ENCODE data around the gene SRP14. TPM values are rescaled to one million over a fixed set of nuclear protein-coding genes. Genes with fewer than 3 reads are reported as not detected.
"Not testable (repeated sequence)": the region's sequence is repeated elsewhere in the genome, so short reads cannot be mapped to it uniquely, and the experiment has no call there.

SRP14 gene
- polyA plus RNA-seq, 4 donors: 261 to 329 (median 300) TPM

GRCh38 chr15:40043927-40044716 lies 5.1 kb upstream of the SRP14 start:
- WGBS, 3 donors: 79 to 84% (median 81%) methylated on average over 10 of the region's 10 CpGs

GRCh38 chr15:40042791-40043320 lies 3.9 kb upstream of the SRP14 start:
- no peaks in the 10 kb centered on the region for H3K27me3 ChIP-seq (ENCODE audit: control insufficient read depth in 3 of 3, insufficient read depth in 3 of 3, low read length in 3 of 3)
- H3K36me3 ChIP-seq (ENCODE audit: control insufficient read depth in 3 of 3, insufficient read depth in 2 of 3, low read depth in 1 of 3, low read length in 3 of 3): peaks cover 0 to 12% (median 0%) of the 10 kb centered on the region in 3 donors
- H3K4me3 ChIP-seq (ENCODE audit: low read depth in 1 of 3, low read length in 3 of 3): no peak overlapping the region
- H3K4me1 ChIP-seq (ENCODE audit: control insufficient read depth in 3 of 3, insufficient read depth in 2 of 3, low read depth in 1 of 3, low read length in 2 of 3): peaks cover 2 to 39% (median 17%) of the 10 kb centered on the region in 3 donors
- 90 to 92% (median 92%) methylated on average over 5 of the region's 5 CpGs for WGBS, 3 donors
- no peak overlapping the region for H3K27ac ChIP-seq (ENCODE audit: low read depth in 1 of 3, low read length in 2 of 3)
- no peaks in the 10 kb centered on the region for H3K9me3 ChIP-seq (ENCODE audit: control insufficient read depth in 2 of 2, insufficient read depth in 1 of 2, low read depth in 1 of 2, low read length in 1 of 2)
- FAIRE-seq: no peak
- DNase-seq: no peak

More at GRCh38 chr15:40043927-40044716, 5.1 kb upstream of the SRP14 start:
- Histone ChIP-seq H3K27ac (ENCODE audit: low read depth in 1 of 3, low read length in 2 of 3) (peak overlapping the region in 1 of 3 donors; percentile 33), H3K36me3 (ENCODE audit: control insufficient read depth in 3 of 3, insufficient read depth in 2 of 3, low read depth in 1 of 3, low read length in 3 of 3) (peaks cover 0 to 19% (median 0%) of the 10 kb centered on the region in 3 donors), H3K4me1 (ENCODE audit: control insufficient read depth in 3 of 3, insufficient read depth in 2 of 3, low read depth in 1 of 3, low read length in 2 of 3) (peaks cover 2 to 38% (median 22%) of the 10 kb centered on the region in 3 donors), H3K9me3 (ENCODE audit: control insufficient read depth in 2 of 2, insufficient read depth in 1 of 2, low read depth in 1 of 2, low read length in 1 of 2) (no peaks in the 10 kb centered on the region), H3K27me3 (ENCODE audit: control insufficient read depth in 3 of 3, insufficient read depth in 3 of 3, low read length in 3 of 3) (no peaks in the 10 kb centered on the region), H3K4me3 (ENCODE audit: low read depth in 1 of 3, low read length in 3 of 3) (no peak overlapping the region)
- no peak for FAIRE-seq
- no peak for DNase-seq

GRCh38 chr15:40040770-40041169 lies 1.8 kb upstream of the SRP14 start:
- WGBS, 3 donors: 81 to 87% (median 83%) methylated on average over 3 of the region's 3 CpGs
- peaks cover 3 to 23% (median 3%) of the 10 kb centered on the region in 3 donors for H3K4me1 ChIP-seq (ENCODE audit: control insufficient read depth in 3 of 3, insufficient read depth in 2 of 3, low read depth in 1 of 3, low read length in 2 of 3)
- H3K27ac ChIP-seq (ENCODE audit: low read depth in 1 of 3, low read length in 2 of 3): no peak overlapping the region
- FAIRE-seq (no peak), DNase-seq (no peak)
- no peaks in the 10 kb centered on the region for H3K27me3 ChIP-seq (ENCODE audit: control insufficient read depth in 3 of 3, insufficient read depth in 3 of 3, low read length in 3 of 3)
- H3K36me3 ChIP-seq (ENCODE audit: control insufficient read depth in 3 of 3, insufficient read depth in 2 of 3, low read depth in 1 of 3, low read length in 3 of 3): peaks cover 3 to 5% (median 4%) of the 10 kb centered on the region in 3 donors
- H3K9me3 ChIP-seq (ENCODE audit: control insufficient read depth in 2 of 2, insufficient read depth in 1 of 2, low read depth in 1 of 2, low read length in 1 of 2): no peaks in the 10 kb centered on the region
- no peak overlapping the region for H3K4me3 ChIP-seq (ENCODE audit: low read depth in 1 of 3, low read length in 3 of 3)

DNA sequence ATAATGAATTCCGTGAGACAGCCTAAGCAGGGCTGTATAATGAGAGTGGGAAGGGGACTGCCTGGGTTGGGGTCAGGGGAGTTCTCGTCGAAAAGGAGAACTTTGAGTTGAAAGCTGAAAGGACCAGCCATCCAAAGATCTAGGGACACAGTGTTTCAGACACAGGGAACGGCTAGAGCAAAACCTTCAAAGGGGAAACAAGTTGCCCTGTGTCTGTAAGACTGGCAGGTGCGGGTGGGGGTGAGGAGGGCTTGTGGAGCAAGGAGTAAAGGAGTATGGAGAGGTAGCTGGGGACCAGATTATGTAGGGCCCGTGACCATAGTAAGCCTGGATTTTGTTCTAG lies 1.3 kb upstream of the SRP14 start:
- DNase-seq (no peak), FAIRE-seq (no peak)
- no peaks in the 10 kb centered on the region for H3K9me3 ChIP-seq (ENCODE audit: control insufficient read depth in 2 of 2, insufficient read depth in 1 of 2, low read depth in 1 of 2, low read length in 1 of 2)
- no peaks in the 10 kb centered on the region for H3K27me3 ChIP-seq (ENCODE audit: control insufficient read depth in 3 of 3, insufficient read depth in 3 of 3, low read length in 3 of 3)
- no peak overlapping the region for H3K4me3 ChIP-seq (ENCODE audit: low read depth in 1 of 3, low read length in 3 of 3)
- peaks cover 4 to 6% (median 5%) of the 10 kb centered on the region in 3 donors for H3K36me3 ChIP-seq (ENCODE audit: control insufficient read depth in 3 of 3, insufficient read depth in 2 of 3, low read depth in 1 of 3, low read length in 3 of 3)
- peaks cover 3 to 18% (median 3%) of the 10 kb centered on the region in 3 donors for H3K4me1 ChIP-seq (ENCODE audit: control insufficient read depth in 3 of 3, insufficient read depth in 2 of 3, low read depth in 1 of 3, low read length in 2 of 3)
- peak overlapping the region in 1 of 3 donors; percentile 25 for H3K27ac ChIP-seq (ENCODE audit: low read depth in 1 of 3, low read length in 2 of 3)
- WGBS, 3 donors: 60 to 73% (median 61%) methylated on average over 6 of the region's 6 CpGs

DNA sequence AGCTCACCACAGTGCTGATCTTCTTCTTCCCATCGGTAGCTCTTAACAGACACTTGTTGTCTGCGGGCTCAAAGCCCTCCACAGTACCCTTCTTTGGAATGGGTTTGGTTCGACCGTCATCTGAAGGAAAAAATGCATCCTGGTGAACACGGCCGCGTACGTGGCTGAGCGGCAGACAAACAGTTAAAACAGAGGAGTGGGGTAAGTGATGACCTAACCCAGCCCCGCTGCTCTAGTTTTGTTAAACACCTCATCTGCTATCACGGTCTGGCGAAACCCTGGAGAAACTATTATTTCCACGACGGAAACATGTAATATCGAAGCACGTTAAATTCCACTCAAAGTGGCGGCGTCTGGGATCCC lies 725 bp downstream of the SRP14 start:
- H3K27ac ChIP-seq (ENCODE audit: low read depth in 1 of 3, low read length in 2 of 3): peak overlapping the region; percentile 76 to 97 (median 93)
- H3K4me1 ChIP-seq (ENCODE audit: control insufficient read depth in 3 of 3, insufficient read depth in 2 of 3, low read depth in 1 of 3, low read length in 2 of 3): peaks cover 3 to 12% (median 3%) of the 10 kb centered on the region in 3 donors
- FAIRE-seq (no peak), DNase-seq (no peak)
- WGBS, 3 donors: 0 to 1% (median 1%) methylated on average over 18 of the region's 18 CpGs
- H3K36me3 ChIP-seq (ENCODE audit: control insufficient read depth in 3 of 3, insufficient read depth in 2 of 3, low read depth in 1 of 3, low read length in 3 of 3): peaks cover 7 to 14% (median 13%) of the 10 kb centered on the region in 3 donors
- H3K9me3 ChIP-seq (ENCODE audit: control insufficient read depth in 2 of 2, insufficient read depth in 1 of 2, low read depth in 1 of 2, low read length in 1 of 2): no peaks in the 10 kb centered on the region
- no peaks in the 10 kb centered on the region for H3K27me3 ChIP-seq (ENCODE audit: control insufficient read depth in 3 of 3, insufficient read depth in 3 of 3, low read length in 3 of 3)
- peak overlapping the region; percentile 82 to 83 (median 83) for H3K4me3 ChIP-seq (ENCODE audit: low read depth in 1 of 3, low read length in 3 of 3)

DNA sequence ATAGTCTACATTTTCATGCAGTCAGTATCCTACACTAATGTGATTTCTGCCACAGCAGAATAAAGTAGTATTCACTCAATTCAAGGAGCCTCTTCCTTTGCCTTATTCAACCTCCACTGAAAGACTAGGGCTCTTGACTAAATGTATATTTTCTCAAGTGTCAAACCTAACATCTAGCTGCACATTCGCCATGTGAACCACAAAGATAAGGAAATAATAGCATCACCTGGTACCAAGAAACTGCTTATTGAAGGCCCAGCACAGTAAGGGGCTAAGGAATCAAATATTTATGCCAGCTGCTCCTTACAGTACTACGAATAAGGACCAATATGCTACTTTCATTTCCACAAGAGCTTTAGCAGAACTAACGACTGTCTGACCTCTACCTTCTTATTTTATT lies 1.3 kb downstream of the SRP14 start:
- Histone ChIP-seq H3K4me1 (ENCODE audit: control insufficient read depth in 3 of 3, insufficient read depth in 2 of 3, low read depth in 1 of 3, low read length in 2 of 3) (peaks cover 3 to 12% (median 3%) of the 10 kb centered on the region in 3 donors), H3K36me3 (ENCODE audit: control insufficient read depth in 3 of 3, insufficient read depth in 2 of 3, low read depth in 1 of 3, low read length in 3 of 3) (peaks cover 7 to 14% (median 13%) of the 10 kb centered on the region in 3 donors), H3K27me3 (ENCODE audit: control insufficient read depth in 3 of 3, insufficient read depth in 3 of 3, low read length in 3 of 3) (no peaks in the 10 kb centered on the region), H3K4me3 (ENCODE audit: low read depth in 1 of 3, low read length in 3 of 3) (peak overlapping the region in 2 of 3 donors; percentile 82 to 83), H3K9me3 (ENCODE audit: control insufficient read depth in 2 of 2, insufficient read depth in 1 of 2, low read depth in 1 of 2, low read length in 1 of 2) (no peaks in the 10 kb centered on the region), H3K27ac (ENCODE audit: low read depth in 1 of 3, low read length in 2 of 3) (peak overlapping the region in 1 of 3 donors; percentile 97)
- no peak for DNase-seq
- 11 to 25% (median 19%) methylated on average over 3 of the region's 3 CpGs for whole genome bisulfite sequencing, 3 donors
- FAIRE-seq: no peak

DNA sequence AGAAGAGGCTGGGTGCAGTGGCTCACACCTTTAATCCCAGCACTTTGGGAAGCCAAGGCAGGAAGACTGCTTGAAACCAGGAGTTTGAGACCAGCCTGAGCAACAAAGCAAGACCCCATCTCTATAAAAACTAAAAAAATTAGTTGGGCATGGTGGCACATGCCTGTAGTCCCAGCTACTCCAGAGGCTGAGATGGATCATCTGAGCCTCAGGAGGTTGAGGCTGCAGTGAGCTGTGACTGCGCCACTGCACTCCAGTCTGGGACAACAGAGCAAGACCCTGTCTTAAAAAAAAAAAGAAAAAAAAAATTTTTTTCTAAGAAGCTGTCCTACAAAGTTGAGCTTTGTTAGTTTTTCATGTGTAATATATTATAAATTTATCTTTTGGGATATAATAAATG lies 3.8 kb downstream of the SRP14 start:
- not testable (repeated sequence) for H3K27me3 ChIP-seq (ENCODE audit: control insufficient read depth in 3 of 3, insufficient read depth in 3 of 3, low read length in 3 of 3); H3K9me3 ChIP-seq (ENCODE audit: control insufficient read depth in 2 of 2, insufficient read depth in 1 of 2, low read depth in 1 of 2, low read length in 1 of 2); DNase-seq; H3K4me3 ChIP-seq (ENCODE audit: low read depth in 1 of 3, low read length in 3 of 3); H3K4me1 ChIP-seq (ENCODE audit: control insufficient read depth in 3 of 3, insufficient read depth in 2 of 3, low read depth in 1 of 3, low read length in 2 of 3); H3K27ac ChIP-seq (ENCODE audit: low read depth in 1 of 3, low read length in 2 of 3); FAIRE-seq
- peaks cover 13 to 21% (median 18%) of the 10 kb centered on the region in 3 donors for H3K36me3 ChIP-seq (ENCODE audit: control insufficient read depth in 3 of 3, insufficient read depth in 2 of 3, low read depth in 1 of 3, low read length in 3 of 3)
- WGBS, 3 donors: 91 to 100% (median 100%) methylated on average over 1 of the region's 1 CpG

GRCh38 chr15:40034186-40034946 lies 4.6 kb downstream of the SRP14 start:
- FAIRE-seq (no peak), DNase-seq (no peak)
- peak overlapping the region in 1 of 3 donors; percentile 1 for H3K4me3 ChIP-seq (ENCODE audit: low read depth in 1 of 3, low read length in 3 of 3)
- peaks cover 3 to 5% (median 3%) of the 10 kb centered on the region in 3 donors for H3K4me1 ChIP-seq (ENCODE audit: control insufficient read depth in 3 of 3, insufficient read depth in 2 of 3, low read depth in 1 of 3, low read length in 2 of 3)
- 79 to 84% (median 84%) methylated on average over 3 of the region's 3 CpGs for WGBS, 3 donors
- no peaks in the 10 kb centered on the region for H3K9me3 ChIP-seq (ENCODE audit: control insufficient read depth in 2 of 2, insufficient read depth in 1 of 2, low read depth in 1 of 2, low read length in 1 of 2)
- no peaks in the 10 kb centered on the region for H3K27me3 ChIP-seq (ENCODE audit: control insufficient read depth in 3 of 3, insufficient read depth in 3 of 3, low read length in 3 of 3)
- H3K27ac ChIP-seq (ENCODE audit: low read depth in 1 of 3, low read length in 2 of 3): no peak overlapping the region
- H3K36me3 ChIP-seq (ENCODE audit: control insufficient read depth in 3 of 3, insufficient read depth in 2 of 3, low read depth in 1 of 3, low read length in 3 of 3): peaks cover 13 to 23% (median 22%) of the 10 kb centered on the region in 3 donors

All from small intestine (tissue), 7 donors.